Esophagus squamous epithelium (tissue), 5 donors: ENCODE data around the gene USB1. TPM values are rescaled to one million over a fixed set of nuclear protein-coding genes. Genes with fewer than 3 reads are reported as not detected.
"Not testable (repeated sequence)": the region's sequence is repeated elsewhere in the genome, so short reads cannot be mapped to it uniquely, and the experiment has no call there.

Experiments
- DNase-seq: peaks from one replicate; lab custom pipeline; 2025; lab: John Stamatoyannopoulos, UW
- H3K27ac ChIP-seq, 4 donors: fragments of 200-600 bp; sonication (generic); one replicate each; pipeline ENCODE4 v1.5.1; 2016 to 2019; ENCODE audit warnings: mild to moderate bottlenecking in 1 of 4
- H3K27me3 ChIP-seq, 4 donors: fragments of 200-600 bp; sonication (generic); 1 replicate in 3 of 4; 2 replicates in 1 of 4; pipeline versions ENCODE4 v1.5.1 to v1.6.0; 2017 to 2021; ENCODE audit warnings: antibody characterized with exemption in 1 of 4
- H3K36me3 ChIP-seq, 3 donors: fragments of 200-600 bp; sonication (generic); one replicate each; pipeline ENCODE4 v1.5.1; 2016 to 2019
- H3K4me1 ChIP-seq, 3 donors: fragments of 200-600 bp; sonication (generic); one replicate each; pipeline ENCODE4 v1.5.1; 2017 to 2019
- H3K4me3 ChIP-seq, 4 donors: fragments of 200-600 bp; sonication (generic); 1 replicate in 3 of 4; 2 replicates in 1 of 4; pipeline ENCODE4 v1.5.1; 2016 to 2019; ENCODE audit warnings: mild to moderate bottlenecking in 2 of 4, moderate library complexity in 1 of 4
- H3K9me3 ChIP-seq, 3 donors: fragments of 200-600 bp; sonication (generic); one replicate each; pipeline ENCODE4 v1.5.1; 2016 to 2019
- CTCF ChIP-seq, 6 experiments: fragments of 450-650 bp in 4 of 6; fragments of 200-600 bp in 2 of 6; sonication (generic) in 2 of 6; IDR thresholded peaks; one replicate each; pipeline ENCODE4 v1.5.1; 2016 to 2019; ENCODE audit warnings: antibody characterized with exemption in 6 of 6, mild to moderate bottlenecking in 4 of 6, moderate library complexity in 4 of 6
- POLR2A ChIP-seq, 4 donors: fragments of 450-650 bp; IDR thresholded peaks; one replicate each; pipeline ENCODE4 v1.6.1; 2017; ENCODE audit warnings: antibody characterized with exemption in 4 of 4, mild to moderate bottlenecking in 4 of 4, moderate library complexity in 3 of 4
- WGBS, 2 donors: methylation state at CpG; one replicate each; pipeline ENCODE4 v1.1.5; 2018; 5-methylcytosine and 5-hydroxymethylcytosine counted together
- intact Hi-C: fragments of 100-400 bp; cut with DNase I; formaldehyde crosslinking; loops from one replicate; pipeline ENCODE4 v1.15.0; 2022
- total RNA-seq, 4 donors: library from RNA; depleted of rRNA; stranded (reverse); fragments of >200 nt; gene quantifications; one replicate each; pipeline ENCODE4 v1.1.0, GENCODE V29; 2016
- donor health status: DM: yes; HTN: yes; CAD: no.

Gene USB1
- total RNA-seq, 4 donors from 2014 or later = 11.2 to 23.9 (median 18.6) TPM

GRCh38 chr16:57976331-57976796, 24.8 kb upstream of the USB1 start:
- H3K27me3 ChIP-seq = no peaks in the 10 kb centered on the region

GRCh38 chr16:57977418-57978069, 23.7 kb upstream of the USB1 start:
- Histone ChIP-seq H3K36me3 (no peaks in the 10 kb centered on the region), H3K27ac (no peak overlapping the region), H3K4me1 (peaks cover 0 to 7% (median 6%) of the 10 kb centered on the region in 3 donors), H3K9me3 (no peaks in the 10 kb centered on the region), H3K27me3 (no peaks in the 10 kb centered on the region), H3K4me3 (no peak overlapping the region)
- intact Hi-C loops = no loop called here
- TF ChIP-seq POLR2A (IDR thresholded peaks at IDR 0.05) = no peak
- no peak for TF ChIP-seq CTCF (IDR thresholded peaks at IDR 0.05)
- 79 to 89% methylated on average over 8 to 9 of the region's 12 CpGs for WGBS, 2 donors
- DNase-seq = no peak

More at GRCh38 chr16:57976331-57976796, 24.8 kb upstream of the USB1 start:
- Histone ChIP-seq H3K4me3 (no peak overlapping the region), H3K4me1 (peaks cover 0 to 7% (median 6%) of the 10 kb centered on the region in 3 donors), H3K36me3 (no peaks in the 10 kb centered on the region), H3K9me3 (no peaks in the 10 kb centered on the region), H3K27ac (no peak overlapping the region)
- no peak for DNase-seq
- TF ChIP-seq CTCF (IDR thresholded peaks at IDR 0.05) (no peak), POLR2A (IDR thresholded peaks at IDR 0.05) (no peak)
- WGBS, 2 donors = 30 to 36% methylated on average over 2 of the region's 2 CpGs
- intact Hi-C loops = no loop called here

GRCh38 chr16:57978070-57978465, 23.1 kb upstream of the USB1 start:
- WGBS, 2 donors = 94% methylated on average over 2 of the region's 2 CpGs
- H3K9me3 ChIP-seq, H3K4me3 ChIP-seq, DNase-seq, H3K27ac ChIP-seq, H3K36me3 ChIP-seq, H3K4me1 ChIP-seq, H3K27me3 ChIP-seq, intact Hi-C loops: not testable (repeated sequence)

- WGBS, 2 donors = 81 to 82% methylated on average over 10 to 11 of the region's 11 CpGs
- Histone ChIP-seq H3K9me3 (no peaks in the 10 kb centered on the region), H3K4me1 (peaks cover 1 to 7% (median 7%) of the 10 kb centered on the region in 3 donors), H3K27ac (no peak overlapping the region), H3K27me3 (no peaks in the 10 kb centered on the region), H3K36me3 (no peaks in the 10 kb centered on the region), H3K4me3 (no peak overlapping the region)
- intact Hi-C loops = no loop called here
- TF ChIP-seq POLR2A (IDR thresholded peaks at IDR 0.05) (no peak), CTCF (IDR thresholded peaks at IDR 0.05) (no peak)
- DNase-seq = no peak
Observed at GRCh38 chr16:57979006-57979585, 22.1 kb upstream of the USB1 start.

GRCh38 chr16:57981636-57982035, 19.6 kb upstream of the USB1 start:
- H3K27ac ChIP-seq = no peak overlapping the region
- WGBS, 2 donors = 69 to 91% methylated on average over 6 of the region's 7 CpGs

More at GRCh38 chr16:57981636-57982035, 19.6 kb upstream of the USB1 start:
- Histone ChIP-seq H3K4me1 (peaks cover 16 to 21% (median 16%) of the 10 kb centered on the region in 3 donors), H3K4me3 (no peak overlapping the region), H3K9me3 (no peaks in the 10 kb centered on the region), H3K36me3 (no peaks in the 10 kb centered on the region), H3K27me3 (peaks cover 0 to 4% (median 0%) of the 10 kb centered on the region in 4 donors)
- TF ChIP-seq CTCF (IDR thresholded peaks at IDR 0.05) = no peak
- no peak for TF ChIP-seq POLR2A (IDR thresholded peaks at IDR 0.05)
- intact Hi-C loops = no loop called here
- DNase-seq = no peak
